NOMO-1 (cell line): ENCODE measurements around the gene AKAP6.

Experiments
- DNase-seq, 2 experiments: peaks; one replicate each; lab custom pipeline; 2025; ENCODE audit not compliant: unreplicated experiment in 2 of 2; lab: John Stamatoyannopoulos, UW

Gene AKAP6

GRCh38 chr14:32472076-32472475, 143.0 kb downstream of the AKAP6 start:
- DNase-seq: no peak

GRCh38 chr14:32472512-32473463, 143.7 kb downstream of the AKAP6 start:
- no peak for DNase-seq

- no peak for DNase-seq
Observed at GRCh38 chr14:32473464-32473855, 144.4 kb downstream of the AKAP6 start.

- no peak for DNase-seq
Observed at GRCh38 chr14:32474478-32475195, 145.5 kb downstream of the AKAP6 start.

- no peak for DNase-seq
Observed at GRCh38 chr14:32476532-32476931, 147.4 kb downstream of the AKAP6 start.

GRCh38 chr14:32477396-32477795, 148.3 kb downstream of the AKAP6 start:
- no peak for DNase-seq

- no peak for DNase-seq
Observed at GRCh38 chr14:32478050-32478449, 149.0 kb downstream of the AKAP6 start.

- no peak for DNase-seq
Observed at GRCh38 chr14:32480337-32480736, 151.2 kb downstream of the AKAP6 start.

- DNase-seq: no peak
Observed at GRCh38 chr14:32481707-32482106, 152.6 kb downstream of the AKAP6 start.

- DNase-seq: no peak
Observed at GRCh38 chr14:32491416-32492016, 162.4 kb downstream of the AKAP6 start.

GRCh38 chr14:32492457-32492856, 163.4 kb downstream of the AKAP6 start:
- no peak for DNase-seq

GRCh38 chr14:32494609-32495434, 165.7 kb downstream of the AKAP6 start:
- no peak for DNase-seq

GRCh38 chr14:32495435-32495734, 166.3 kb downstream of the AKAP6 start:
- DNase-seq: no peak

- no peak for DNase-seq
Observed at GRCh38 chr14:32497248-32497647, 168.2 kb downstream of the AKAP6 start.

GRCh38 chr14:32507029-32507984, 178.2 kb downstream of the AKAP6 start:
- no peak for DNase-seq

GRCh38 chr14:32508281-32508680, 179.2 kb downstream of the AKAP6 start:
- no peak for DNase-seq

- DNase-seq: no peak
Observed at GRCh38 chr14:32509632-32510187, 180.6 kb downstream of the AKAP6 start.

- no peak for DNase-seq
Observed at GRCh38 chr14:32510815-32511214, 181.7 kb downstream of the AKAP6 start.

- DNase-seq: no peak
Observed at GRCh38 chr14:32512348-32512747, 183.2 kb downstream of the AKAP6 start.
